Measurements from ENCODE around the gene ADAMTS14. TPM values are rescaled to one million over a fixed set of nuclear protein-coding genes. Genes with fewer than 3 reads are reported as not detected.
A peak's percentile ranks its signal among the peaks of the same experiment; 100 is the strongest.

Gene ADAMTS14
- total RNA-seq, 1 donor from 2014 or later = 0.53 TPM

GRCh38 chr10:70680899-70681730 lies 8.8 kb downstream of the ADAMTS14 start:
- no peaks in the 10 kb centered on the region for H3K27me3 ChIP-seq (ENCODE audit: low read depth)
- H3K4me3 ChIP-seq = no peak overlapping the region
- H3K9me3 ChIP-seq = no peaks in the 10 kb centered on the region
- no peaks in the 10 kb centered on the region for H3K36me3 ChIP-seq
- no peak overlapping the region for H3K27ac ChIP-seq
- intact Hi-C loops (cut with DNase I) = no loop called here
- H3K4me1 ChIP-seq = no peaks in the 10 kb centered on the region
- ATAC-seq (no peak), DNase-seq (no peak)
- no peak for TF ChIP-seq CTCF (IDR thresholded peaks at IDR 0.05)

GRCh38 chr10:70681731-70682005 lies 9.4 kb downstream of the ADAMTS14 start:
- no peaks in the 10 kb centered on the region for H3K9me3 ChIP-seq
- no peak overlapping the region for H3K27ac ChIP-seq
- H3K4me3 ChIP-seq = no peak overlapping the region
- TF ChIP-seq CTCF (IDR thresholded peaks at IDR 0.05) = no peak
- ATAC-seq = peak in 1 of 2 donors; percentile 11
- no peak for DNase-seq
- no peaks in the 10 kb centered on the region for H3K27me3 ChIP-seq (ENCODE audit: low read depth)
- H3K4me1 ChIP-seq = no peaks in the 10 kb centered on the region
- intact Hi-C loops (cut with DNase I) = no loop called here
- no peaks in the 10 kb centered on the region for H3K36me3 ChIP-seq

GRCh38 chr10:70682920-70683600 lies 10.8 kb downstream of the ADAMTS14 start:
- no peak for TF ChIP-seq CTCF (IDR thresholded peaks at IDR 0.05)
- intact Hi-C loops (cut with DNase I) = no loop called here
- Histone ChIP-seq H3K27me3 (ENCODE audit: low read depth) (no peaks in the 10 kb centered on the region), H3K27ac (no peak overlapping the region), H3K9me3 (no peaks in the 10 kb centered on the region), H3K4me1 (no peaks in the 10 kb centered on the region), H3K36me3 (no peaks in the 10 kb centered on the region), H3K4me3 (no peak overlapping the region)
- ATAC-seq (peak in 1 of 2 donors; percentile 29), DNase-seq (no peak)

GRCh38 chr10:70683601-70683934 lies 11.3 kb downstream of the ADAMTS14 start:
- intact Hi-C loops (cut with DNase I) = no loop called here
- Histone ChIP-seq H3K27me3 (ENCODE audit: low read depth) (no peaks in the 10 kb centered on the region), H3K36me3 (no peaks in the 10 kb centered on the region), H3K9me3 (no peaks in the 10 kb centered on the region), H3K4me3 (no peak overlapping the region), H3K4me1 (no peaks in the 10 kb centered on the region), H3K27ac (no peak overlapping the region)
- peak in 1 of 2 donors; percentile 16 for ATAC-seq
- no peak for TF ChIP-seq CTCF (IDR thresholded peaks at IDR 0.05)
- DNase-seq = no peak

GRCh38 chr10:70683940-70684339 lies 11.6 kb downstream of the ADAMTS14 start:
- no peak overlapping the region for H3K27ac ChIP-seq
- no peaks in the 10 kb centered on the region for H3K9me3 ChIP-seq
- ATAC-seq = no peak
- no peaks in the 10 kb centered on the region for H3K4me1 ChIP-seq
- H3K27me3 ChIP-seq (ENCODE audit: low read depth) = no peaks in the 10 kb centered on the region
- no peaks in the 10 kb centered on the region for H3K36me3 ChIP-seq
- intact Hi-C loops (cut with DNase I) = no loop called here
- H3K4me3 ChIP-seq = no peak overlapping the region
- TF ChIP-seq CTCF (IDR thresholded peaks at IDR 0.05) = no peak
- DNase-seq = no peak

All from lower lobe of right lung (tissue), 2 donors.